HG03442 (cell line): ENCODE results near the gene COX7B2.
A peak's percentile ranks its signal among the peaks of the same experiment; 100 is the strongest.

ENCODE experiments used
- ATAC-seq: cut with Tn5 transposase; IDR thresholded peaks from one replicate; pipeline ENCODE4 v1.9.1; 2021; ENCODE audit warnings: mild to moderate bottlenecking, moderate library complexity; ENCODE audit not compliant: unreplicated experiment

The COX7B2 gene

GRCh38 chr4:46890056-46890455 lies 19.0 kb downstream of the COX7B2 start:
- ATAC-seq: no peak

GRCh38 chr4:46889410-46889809 lies 19.6 kb downstream of the COX7B2 start:
- no peak for ATAC-seq

- ATAC-seq: no peak
Observed at GRCh38 chr4:46886711-46887110, 22.3 kb downstream of the COX7B2 start.

GRCh38 chr4:46878641-46879040 lies 30.4 kb downstream of the COX7B2 start:
- ATAC-seq: no peak

- no peak for ATAC-seq
Observed at GRCh38 chr4:46874811-46875210, 34.2 kb downstream of the COX7B2 start.

- ATAC-seq: no peak
Observed at GRCh38 chr4:46870411-46870810, 38.6 kb downstream of the COX7B2 start.

GRCh38 chr4:46856333-46856732 lies 52.7 kb downstream of the COX7B2 start:
- ATAC-seq: no peak

GRCh38 chr4:46852800-46853199 lies 56.2 kb downstream of the COX7B2 start:
- ATAC-seq: no peak

- ATAC-seq: no peak
Observed at GRCh38 chr4:46850026-46850425, 59.0 kb downstream of the COX7B2 start.

GRCh38 chr4:46844325-46844917 lies 64.6 kb downstream of the COX7B2 start:
- peak; percentile 66 for ATAC-seq

GRCh38 chr4:46839128-46839527 lies 69.9 kb downstream of the COX7B2 start:
- no peak for ATAC-seq

- ATAC-seq: no peak
Observed at GRCh38 chr4:46837639-46838038, 71.4 kb downstream of the COX7B2 start.

GRCh38 chr4:46836584-46836983 lies 72.5 kb downstream of the COX7B2 start:
- ATAC-seq: no peak

- ATAC-seq: no peak
Observed at GRCh38 chr4:46830971-46831454, 78.0 kb downstream of the COX7B2 start.

GRCh38 chr4:46820154-46820553 lies 88.9 kb downstream of the COX7B2 start:
- ATAC-seq: no peak

GRCh38 chr4:46819095-46819494 lies 90.0 kb downstream of the COX7B2 start:
- no peak for ATAC-seq

GRCh38 chr4:46818604-46819003 lies 90.4 kb downstream of the COX7B2 start:
- ATAC-seq: no peak

- ATAC-seq: no peak
Observed at GRCh38 chr4:46817806-46818205, 91.2 kb downstream of the COX7B2 start.

- no peak for ATAC-seq
Observed at GRCh38 chr4:46804781-46805413, 104.1 kb downstream of the COX7B2 start.

GRCh38 chr4:46793036-46793435 lies 116.0 kb downstream of the COX7B2 start:
- no peak for ATAC-seq

- ATAC-seq: no peak
Observed at GRCh38 chr4:46781434-46782092, 127.5 kb downstream of the COX7B2 start.

- ATAC-seq: no peak
Observed at GRCh38 chr4:46765465-46765864, 143.6 kb downstream of the COX7B2 start.
